ENCODE measurements around the gene TAS2R9.
"Not testable (repeated sequence)": the region's sequence is repeated elsewhere in the genome, so short reads cannot be mapped to it uniquely, and the experiment has no call there.

TAS2R9 gene

GRCh38 chr12:10810068-10810467 is at the start of gene TAS2R9:
Gene TAS2R9 (minus strand): TSS chr12:10810168. CDS start chr12:10810075, 93 bp downstream.
- DNase-seq (ENCODE audit: low read depth): no peak

- DNase-seq (ENCODE audit: low read depth): no peak
These were observed 45.8 kb upstream of the TAS2R9 start for GRCh38 chr12:10855807-10856206.

GRCh38 chr12:10853776-10854175 is 43.8 kb upstream of the TAS2R9 start:
- no peak for DNase-seq (ENCODE audit: low read depth)

GRCh38 chr12:10851243-10851858 is 41.4 kb upstream of the TAS2R9 start:
- DNase-seq (ENCODE audit: low read depth): no peak

- no peak for DNase-seq (ENCODE audit: low read depth)
These were observed 39.5 kb upstream of the TAS2R9 start, which contains the start of gene PRR4 for GRCh38 chr12:10849425-10849878. Gene PRR4 (minus strand): TSS chr12:10849475. CDS start chr12:10849437, 38 bp downstream.

- no peak for DNase-seq (ENCODE audit: low read depth)
These were observed 37.8 kb upstream of the TAS2R9 start for GRCh38 chr12:10847744-10848143.

GRCh38 chr12:10842862-10843261 is 32.9 kb upstream of the TAS2R9 start:
- no peak for DNase-seq (ENCODE audit: low read depth)

GRCh38 chr12:10838461-10838860 is 28.5 kb upstream of the TAS2R9 start:
- no peak for DNase-seq (ENCODE audit: low read depth)

- DNase-seq (ENCODE audit: low read depth): no peak
These were observed 20.0 kb upstream of the TAS2R9 start for GRCh38 chr12:10829994-10830393.

GRCh38 chr12:10826258-10826657 is 16.3 kb upstream of the TAS2R9 start, which contains the start of gene TAS2R10:
Gene TAS2R10 (minus strand): TSS chr12:10826358. CDS start chr12:10826269, 89 bp downstream.
- DNase-seq (ENCODE audit: low read depth): no peak

- DNase-seq (ENCODE audit: low read depth): no peak
These were observed 15.0 kb upstream of the TAS2R9 start for GRCh38 chr12:10824957-10825356.

- no peak for DNase-seq (ENCODE audit: low read depth)
These were observed 2.0 kb upstream of the TAS2R9 start for GRCh38 chr12:10811883-10812536.

- DNase-seq (ENCODE audit: low read depth): no peak
These were observed 2.8 kb downstream of the TAS2R9 start, which contains the start of gene TAS2R8 for GRCh38 chr12:10807186-10807585. Gene TAS2R8 (minus strand): TSS chr12:10807286. CDS start chr12:10806980, 306 bp downstream.

- DNase-seq (ENCODE audit: low read depth): no peak
These were observed 7.4 kb downstream of the TAS2R9 start, which contains the start of gene TAS2R7 for GRCh38 chr12:10802587-10802986. Gene TAS2R7 (minus strand): TSS chr12:10802627. CDS start chr12:10802570, 57 bp downstream.

GRCh38 chr12:10801741-10802140 is 8.2 kb downstream of the TAS2R9 start:
- no peak for DNase-seq (ENCODE audit: low read depth)

- DNase-seq (ENCODE audit: low read depth): no peak
These were observed 15.7 kb downstream of the TAS2R9 start for GRCh38 chr12:10794222-10794621.

GRCh38 chr12:10791769-10792168 is 18.2 kb downstream of the TAS2R9 start:
- DNase-seq (ENCODE audit: low read depth): not testable (repeated sequence)

GRCh38 chr12:10783252-10783651 is 26.7 kb downstream of the TAS2R9 start:
- no peak for DNase-seq (ENCODE audit: low read depth)

GRCh38 chr12:10779103-10779502 is 30.9 kb downstream of the TAS2R9 start:
- DNase-seq (ENCODE audit: low read depth): no peak

GRCh38 chr12:10771132-10771733 is 38.7 kb downstream of the TAS2R9 start:
- no peak for DNase-seq (ENCODE audit: low read depth)

- DNase-seq (ENCODE audit: low read depth): no peak
These were observed 50.3 kb downstream of the TAS2R9 start for GRCh38 chr12:10759657-10760056.
